HepG2 (cell line): ENCODE results near the gene PTCD1. TPM values are rescaled to one million over a fixed set of nuclear protein-coding genes. Genes with fewer than 3 reads are reported as not detected.

ENCODE experiments used
- ATF1 ChIP-seq: IDR thresholded peaks from 2 replicates; pipeline ENCODE4 v1.6.1; 2016; ENCODE audit warnings: mild to moderate bottlenecking, control low read depth
- CCDC6 ChIP-seq: sonication (generic); formaldehyde crosslinking; IDR thresholded peaks from 2 replicates; pipeline ENCODE4 v1.8.1; 2022; ENCODE audit warnings: mild to moderate bottlenecking, missing genetic modification reagents, moderate library complexity
- DZIP1 ChIP-seq: sonication (generic); formaldehyde crosslinking; IDR thresholded peaks from 2 replicates; pipeline ENCODE4 v1.5.0; 2020; ENCODE audit warnings: mild to moderate bottlenecking, missing genetic modification reagents
- HHEX ChIP-seq: IDR thresholded peaks from 2 replicates; pipeline ENCODE4 v1.6.1; 2016; ENCODE audit warnings: control low read depth
- HIVEP1 ChIP-seq: sonication (generic); formaldehyde crosslinking; IDR thresholded peaks from 2 replicates; pipeline ENCODE4 v1.4.0; 2020; ENCODE audit warnings: mild to moderate bottlenecking, missing genetic modification reagents
- KLF15 ChIP-seq: sonication (generic); formaldehyde crosslinking; IDR thresholded peaks from 2 replicates; pipeline ENCODE4 v1.8.1; 2023; ENCODE audit warnings: borderline replicate concordance, mild to moderate bottlenecking, inconsistent platforms, missing genetic modification reagents, mixed read lengths
- KMT2B ChIP-seq: IDR thresholded peaks from 2 replicates; pipeline ENCODE4 v1.6.1; 2016; ENCODE audit warnings: missing genetic modification reagents, missing compliant biosample characterization
- NFE2 ChIP-seq: sonication (generic); formaldehyde crosslinking; IDR thresholded peaks from 2 replicates; pipeline ENCODE4 v1.4.0; 2020; ENCODE audit warnings: missing genetic modification reagents
- RAD51 ChIP-seq: fragments of 450-650 bp; IDR thresholded peaks from 2 replicates; pipeline ENCODE4 v1.6.1; 2016; ENCODE audit warnings: borderline replicate concordance
- RNF2 ChIP-seq: fragments of 450-650 bp; conservative IDR thresholded peaks from 2 replicates; pipeline ENCODE4 v1.6.1; 2016; ENCODE audit warnings: low read depth
- SCMH1 ChIP-seq: sonication (generic); formaldehyde crosslinking; IDR thresholded peaks from 2 replicates; pipeline ENCODE4 v1.9.0; 2021; ENCODE audit warnings: missing genetic modification reagents, mild to moderate bottlenecking, borderline replicate concordance
- ZBTB40 ChIP-seq, 2 experiments: fragments of 450-650 bp in 1 of 2; sonication (generic) in 1 of 2; formaldehyde crosslinking in 1 of 2; IDR thresholded peaks; 2 replicates each; pipeline versions ENCODE4 v1.6.1 to v1.8.0; 2016 to 2022; ENCODE audit warnings: antibody characterized with exemption in 1 of 2, mild to moderate bottlenecking in 1 of 2, missing genetic modification reagents in 1 of 2
- ZIK1 ChIP-seq: sonication (generic); formaldehyde crosslinking; IDR thresholded peaks from 2 replicates; pipeline ENCODE4 v1.5.0; 2020; ENCODE audit warnings: mild to moderate bottlenecking, low read depth, missing genetic modification reagents, borderline replicate concordance
- ZNF264 ChIP-seq: sonication (generic); formaldehyde crosslinking; IDR thresholded peaks from 2 replicates; pipeline ENCODE4 v1.4.0; 2020; ENCODE audit warnings: missing genetic modification reagents
- ZNF468 ChIP-seq: sonication (generic); formaldehyde crosslinking; IDR thresholded peaks from 2 replicates; pipeline ENCODE4 v1.8.0; 2022; ENCODE audit warnings: mild to moderate bottlenecking, moderate library complexity, missing genetic modification reagents
- ZNF556 ChIP-seq: sonication (generic); formaldehyde crosslinking; IDR thresholded peaks from 2 replicates; pipeline ENCODE4 v1.4.0; 2020; ENCODE audit warnings: mild to moderate bottlenecking, missing genetic modification reagents, borderline replicate concordance
- ZNF816 ChIP-seq: sonication (generic); formaldehyde crosslinking; IDR thresholded peaks from 2 replicates; pipeline ENCODE4 v1.8.0; 2022; ENCODE audit warnings: missing genetic modification reagents, mild to moderate bottlenecking, borderline replicate concordance
- ZSCAN20 ChIP-seq: sonication (generic); formaldehyde crosslinking; IDR thresholded peaks from 2 replicates; pipeline ENCODE4 v1.4.0; 2020; ENCODE audit warnings: missing genetic modification reagents, mild to moderate bottlenecking, borderline replicate concordance
- polyA plus RNA-seq, 8 experiments: library from polyadenylated mRNA; depleted of rRNA in 3 of 8; stranded (reverse) in 7 of 8; unstranded in 1 of 8; fragments of >200 nt; fragmentation: Illumina TruSeq in 4 of 8; extraction: Trizol in 4 of 8; gene quantifications; 2 replicates each; pipeline versions ENCODE4 v1.2.1 to v1.2.3, GENCODE V29; 2011 to 2016; ENCODE audit warnings: low read depth in 4 of 8, missing spikeins in 1 of 8, mixed read lengths in 1 of 8; ENCODE audit not compliant: insufficient read depth in 1 of 8
- total RNA-seq, 5 experiments: library from RNA; depleted of rRNA; stranded (reverse); fragments of >200 nt; fragmentation: Illumina TruSeq; extraction: Trizol; gene quantifications; 2 replicates each; pipeline ENCODE4 v1.2.3, GENCODE V29; 2016; ENCODE audit warnings: low read depth in 1 of 5

The PTCD1 gene
- total and polyA plus RNA-seq, 2 of the 13 experiments (the other 11 are each of a cell fraction or from before 2014, with no cell fraction given), result 3.0 to 8.4 TPM

DNA sequence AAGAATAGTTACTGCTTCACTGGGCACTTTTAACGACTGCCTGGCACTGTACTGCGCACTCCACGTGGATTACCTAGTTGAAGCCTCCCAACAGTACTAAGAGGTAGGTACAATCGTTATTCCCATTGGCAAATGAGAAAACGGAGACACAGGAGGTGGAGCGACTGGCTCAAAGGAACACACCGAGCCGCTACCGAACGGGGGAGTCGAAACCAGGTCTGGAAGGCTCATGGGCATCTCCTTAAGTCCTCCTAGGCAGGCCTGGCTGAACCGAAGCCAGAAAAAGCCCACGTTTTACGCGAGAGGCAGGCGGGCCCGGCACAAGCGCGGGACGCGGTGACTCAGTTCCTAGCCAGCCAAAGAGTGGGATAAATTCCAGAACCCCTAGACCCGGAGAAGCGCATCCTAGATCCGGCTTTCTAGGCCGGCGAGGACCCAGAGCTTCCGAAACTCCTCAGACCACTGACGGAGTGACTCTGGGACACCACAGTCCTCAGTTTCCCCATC lies 30.7 kb downstream of the PTCD1 start (continued):
- TF ChIP-seq ZSCAN20 (CRISPR knock-in tag) (no peak), ATF1 (no peak), RNF2 (no peak), KLF15 (no peak), ZNF468 (CRISPR knock-in tag) (no peak), ZIK1 (CRISPR knock-in tag) (0 out of 2 replicates have a peak, but pooled peaks have one; percentile 2), ZNF264 (no peak), HIVEP1 (CRISPR knock-in tag) (no peak), RAD51 (no peak), ZNF556 (CRISPR knock-in tag) (0 out of 2 replicates have a peak, but pooled peaks have one; percentile 12), KMT2B (CRISPR knock-in tag) (no peak), NFE2 (CRISPR knock-in tag) (no peak), SCMH1 (no peak), HHEX (CRISPR knock-in tag) (no peak), DZIP1 (CRISPR knock-in tag) (no peak), ZNF816 (CRISPR knock-in tag) (no peak), CCDC6 (CRISPR knock-in tag) (no peak), ZBTB40 (IDR thresholded peaks at IDR 0.05) (no peak), ZBTB40 (CRISPR knock-in tag; IDR thresholded peaks at IDR 0.05) (no peak)
